GM23338 (cell line): ENCODE results near the gene IFI16. TPM values are rescaled to one million over a fixed set of nuclear protein-coding genes. Genes with fewer than 3 reads are reported as not detected.

Experiments used
- ATAC-seq: fragments of 200-7000 bp; cut with Tn5 transposase; 3 replicates; pipeline ENCODE4 v1.9.1; 2020
- DNase-seq: peaks from one replicate; pipeline ENCODE4 v3.0.0-alpha.2; 2015; ENCODE audit warnings: low spot score
- H2AFZ ChIP-seq: fragments of 200-600 bp; sonication (generic); 2 replicates; pipeline ENCODE4 v1.8.0; 2016; ENCODE audit warnings: antibody characterized with exemption, mild to moderate bottlenecking, moderate library complexity
- H3F3A ChIP-seq: fragments of 200-600 bp; sonication (generic); replicated peaks from 2 replicates; pipeline ENCODE4 v1.8.0; 2017; ENCODE audit warnings: antibody characterized with exemption, mixed run types, low read depth
- H3K27ac ChIP-seq: fragments of 200-600 bp; sonication (generic); 2 replicates; pipeline ENCODE4 v1.6.1; 2016; ENCODE audit warnings: low read depth
- H3K27me3 ChIP-seq: fragments of 200-600 bp; sonication (generic); 2 replicates; pipeline ENCODE4 v1.8.0; 2016; ENCODE audit warnings: mild to moderate bottlenecking, mixed run types, moderate library complexity; ENCODE audit not compliant: insufficient read depth
- H3K36me3 ChIP-seq: fragments of 200-600 bp; sonication (generic); 2 replicates; pipeline ENCODE4 v1.8.0; 2016; ENCODE audit warnings: mild to moderate bottlenecking; ENCODE audit not compliant: insufficient read depth
- H3K4me1 ChIP-seq: fragments of 200-600 bp; sonication (generic); 2 replicates; pipeline ENCODE4 v1.8.0; 2016; ENCODE audit warnings: mild to moderate bottlenecking, moderate library complexity; ENCODE audit not compliant: insufficient read depth
- H3K4me2 ChIP-seq: fragments of 200-600 bp; sonication (generic); 2 replicates; pipeline ENCODE4 v1.7.1; 2017; ENCODE audit warnings: mixed run types
- H3K4me3 ChIP-seq: fragments of 200-600 bp; sonication (generic); 2 replicates; pipeline ENCODE4 v1.6.1; 2016; ENCODE audit warnings: mixed run types
- H3K79me2 ChIP-seq: fragments of 200-600 bp; sonication (generic); replicated peaks from 2 replicates; pipeline ENCODE4 v1.8.0; 2017; ENCODE audit warnings: mild to moderate bottlenecking; ENCODE audit not compliant: insufficient read depth
- H3K9me2 ChIP-seq: fragments of 200-600 bp; sonication (generic); 2 replicates; pipeline ENCODE4 v1.8.0; 2017; ENCODE audit not compliant: insufficient read depth
- H4K20me1 ChIP-seq: fragments of 200-600 bp; sonication (generic); replicated peaks from 2 replicates; pipeline ENCODE4 v1.8.0; 2017; ENCODE audit warnings: mild to moderate bottlenecking; ENCODE audit not compliant: insufficient read depth
- H3K27ac Mint-ChIP-seq: 2 replicates; pipeline ENCODE4 v1.8.0; 2020; ENCODE audit warnings: inconsistent platforms, mild to moderate bottlenecking, moderate library complexity, mixed read lengths
- H3K27me3 Mint-ChIP-seq: 3 replicates; pipeline ENCODE4 v1.8.0; 2022; ENCODE audit warnings: low read depth, mild to moderate bottlenecking, moderate library complexity, mixed read lengths, inconsistent platforms; ENCODE audit not compliant: insufficient read depth, poor library complexity
- H3K36me3 Mint-ChIP-seq: 3 replicates; pipeline ENCODE4 v1.8.0; 2021; ENCODE audit warnings: low read depth, mild to moderate bottlenecking, inconsistent platforms, moderate library complexity, mixed read lengths
- H3K4me1 Mint-ChIP-seq: 3 replicates; pipeline ENCODE4 v1.8.0; 2020; ENCODE audit warnings: mild to moderate bottlenecking, inconsistent platforms, mixed read lengths
- H3K4me3 Mint-ChIP-seq: 3 replicates; pipeline ENCODE4 v1.8.0; 2021; ENCODE audit warnings: moderate library complexity, mild to moderate bottlenecking, inconsistent platforms, mixed read lengths
- H3K9me3 Mint-ChIP-seq: 3 replicates; pipeline ENCODE4 v1.8.0; 2020; ENCODE audit warnings: moderate library complexity, mild to moderate bottlenecking, inconsistent platforms, mixed read lengths
- CREB1 ChIP-seq: fragments of 250-450 bp; sonication (Bioruptor Pico); IDR thresholded peaks from 2 replicates; pipeline ENCODE4 v1.5.0; 2020; ENCODE audit warnings: low read depth, mild to moderate bottlenecking, moderate library complexity
- EZH2 ChIP-seq: fragments of 200-600 bp; sonication (generic); IDR thresholded peaks from one replicate; pipeline ENCODE4 v1.8.0; 2017; ENCODE audit warnings: antibody characterized with exemption, mild to moderate bottlenecking, low read depth; ENCODE audit not compliant: unreplicated experiment
- EZH2phosphoT487 ChIP-seq: fragments of 200-600 bp; sonication (generic); IDR thresholded peaks from one replicate; pipeline ENCODE4 v1.8.1; 2018; ENCODE audit warnings: antibody characterized with exemption; ENCODE audit not compliant: unreplicated experiment
- POLR2AphosphoS5 ChIP-seq: IDR thresholded peaks from 2 replicates; pipeline ENCODE4 v1.6.1; 2016; ENCODE audit warnings: antibody characterized with exemption, low read depth
- ZNF114 ChIP-seq: fragments of 250-450 bp; sonication (Bioruptor Pico); IDR thresholded peaks from 2 replicates; pipeline ENCODE4 v1.5.0; 2020; ENCODE audit warnings: mild to moderate bottlenecking, moderate library complexity
- polyA plus RNA-seq: library from polyadenylated mRNA; unstranded; fragments of >200 nt; fragmentation: Nextera tagmentation; extraction: Ambion mirVana; gene quantifications from 2 replicates; pipeline ENCODE4 v1.2.1, GENCODE V29; 2016
- total RNA-seq: library from RNA; depleted of rRNA; stranded (reverse); fragments of >200 nt; shearing (Covaris generic); gene quantifications from 2 replicates; pipeline ENCODE4 v1.2.3, GENCODE V29; 2014
- TF ChIP-seq, protein P1 (sequence below), 2 experiments: fragments of 200-600 bp in 1 of 2; sonication (generic) in 1 of 2; conservative IDR thresholded peaks; 2 replicates each; pipeline versions ENCODE4 v1.5.1 to v1.6.1; 2016 to 2017; ENCODE audit warnings: antibody characterized with exemption in 2 of 2, low read depth in 2 of 2, mild to moderate bottlenecking in 2 of 2, moderate library complexity in 1 of 2
- TF ChIP-seq, protein P2 (sequence below): IDR thresholded peaks from 2 replicates; pipeline ENCODE4 v1.6.1; 2016; ENCODE audit warnings: antibody characterized with exemption

Gene IFI16
- total and polyA plus RNA-seq, 2 experiments from 2014 or later: 0.31 to 2.1 TPM

DNA sequence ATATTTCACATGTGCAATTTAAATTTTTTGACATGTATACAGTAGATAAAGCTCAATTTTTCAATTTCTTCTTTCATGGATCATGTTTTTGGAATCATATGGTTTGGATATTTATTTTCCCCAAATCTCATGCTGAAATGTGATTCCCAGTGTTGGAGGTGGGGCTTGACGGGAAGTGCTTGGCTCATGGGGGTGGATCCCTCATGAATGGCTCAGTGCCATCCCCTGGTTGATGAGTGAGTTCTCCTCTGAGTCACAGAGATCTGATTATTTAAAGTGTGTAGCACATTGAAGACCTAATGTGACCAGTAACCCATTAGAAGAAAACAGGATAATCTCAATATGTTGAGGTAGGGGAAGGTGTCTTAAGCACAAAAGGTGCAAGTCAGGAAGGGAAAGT is 9.1 kb upstream of the IFI16 start:
- Histone ChIP-seq H3K4me1 (peaks cover 27% of the 10 kb centered on the region), H3K9me2 (no peaks in the 10 kb centered on the region), H3K4me2 (peak overlapping the region; percentile 75), H3K36me3 (no peaks in the 10 kb centered on the region), H3K27me3 (peaks cover 25% of the 10 kb centered on the region), H3F3A (0 out of 2 replicates have a peak, but pooled peaks cover 3% of the 10 kb centered on the region), H3K4me3 (peak overlapping the region; percentile 50), H4K20me1 (no peaks in the 10 kb centered on the region), H3K27ac (no peak overlapping the region), H2AFZ (no peak overlapping the region), H3K79me2 (no peaks in the 10 kb centered on the region)
- Mint-ChIP-seq H3K9me3 (no peaks in the 10 kb centered on the region), H3K4me3 (peak overlapping the region; percentile 74), H3K4me1 (peaks cover 26% of the 10 kb centered on the region), H3K27ac (no peak overlapping the region), H3K27me3 (peaks cover 26% of the 10 kb centered on the region), H3K36me3 (no peaks in the 10 kb centered on the region)
- DNase-seq: peak; percentile 54
- peak; percentile 54 for ATAC-seq
- TF ChIP-seq EZH2 (no peak), EZH2phosphoT487 (no peak), POLR2AphosphoS5 (no peak), ZNF114 (CRISPR knock-in tag) (no peak), CREB1 (CRISPR knock-in tag) (no peak)
- TF ChIP-seq, protein P1, sequence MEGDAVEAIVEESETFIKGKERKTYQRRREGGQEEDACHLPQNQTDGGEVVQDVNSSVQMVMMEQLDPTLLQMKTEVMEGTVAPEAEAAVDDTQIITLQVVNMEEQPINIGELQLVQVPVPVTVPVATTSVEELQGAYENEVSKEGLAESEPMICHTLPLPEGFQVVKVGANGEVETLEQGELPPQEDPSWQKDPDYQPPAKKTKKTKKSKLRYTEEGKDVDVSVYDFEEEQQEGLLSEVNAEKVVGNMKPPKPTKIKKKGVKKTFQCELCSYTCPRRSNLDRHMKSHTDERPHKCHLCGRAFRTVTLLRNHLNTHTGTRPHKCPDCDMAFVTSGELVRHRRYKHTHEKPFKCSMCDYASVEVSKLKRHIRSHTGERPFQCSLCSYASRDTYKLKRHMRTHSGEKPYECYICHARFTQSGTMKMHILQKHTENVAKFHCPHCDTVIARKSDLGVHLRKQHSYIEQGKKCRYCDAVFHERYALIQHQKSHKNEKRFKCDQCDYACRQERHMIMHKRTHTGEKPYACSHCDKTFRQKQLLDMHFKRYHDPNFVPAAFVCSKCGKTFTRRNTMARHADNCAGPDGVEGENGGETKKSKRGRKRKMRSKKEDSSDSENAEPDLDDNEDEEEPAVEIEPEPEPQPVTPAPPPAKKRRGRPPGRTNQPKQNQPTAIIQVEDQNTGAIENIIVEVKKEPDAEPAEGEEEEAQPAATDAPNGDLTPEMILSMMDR (conservative IDR thresholded peaks at IDR 0.05; ENCODE audit: low read depth in 2 of 2): no peak
- TF ChIP-seq, protein P2, sequence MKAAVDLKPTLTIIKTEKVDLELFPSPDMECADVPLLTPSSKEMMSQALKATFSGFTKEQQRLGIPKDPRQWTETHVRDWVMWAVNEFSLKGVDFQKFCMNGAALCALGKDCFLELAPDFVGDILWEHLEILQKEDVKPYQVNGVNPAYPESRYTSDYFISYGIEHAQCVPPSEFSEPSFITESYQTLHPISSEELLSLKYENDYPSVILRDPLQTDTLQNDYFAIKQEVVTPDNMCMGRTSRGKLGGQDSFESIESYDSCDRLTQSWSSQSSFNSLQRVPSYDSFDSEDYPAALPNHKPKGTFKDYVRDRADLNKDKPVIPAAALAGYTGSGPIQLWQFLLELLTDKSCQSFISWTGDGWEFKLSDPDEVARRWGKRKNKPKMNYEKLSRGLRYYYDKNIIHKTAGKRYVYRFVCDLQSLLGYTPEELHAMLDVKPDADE: no peak

DNA sequence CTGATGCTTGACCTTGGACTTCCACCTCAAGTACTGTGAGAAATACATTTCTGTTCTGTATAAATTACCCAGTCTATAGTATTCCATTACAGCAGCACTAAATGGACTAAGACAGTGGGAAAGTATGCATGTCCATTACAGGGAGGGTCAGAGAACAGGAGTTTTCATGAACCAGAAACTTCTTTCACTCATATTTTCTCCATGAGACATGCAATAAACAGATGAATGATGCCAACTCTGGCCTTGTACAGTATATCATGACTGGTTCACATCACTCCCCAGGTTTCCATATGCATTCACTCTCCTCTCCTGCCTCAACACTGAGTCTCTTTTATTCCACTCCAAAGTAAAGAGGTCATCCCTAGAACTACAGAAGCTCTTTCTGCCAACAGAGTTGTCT is 4.5 kb upstream of the IFI16 start:
- peak overlapping the region; percentile 68; the same call in 2 of the 3 replicates for H3K4me3 Mint-ChIP-seq
- no peak for TF ChIP-seq EZH2
- H3K27ac Mint-ChIP-seq: no peak overlapping the region

More for the DNA sequence above, 4.5 kb upstream of the IFI16 start:
- peak overlapping the region; percentile 75 for H3K4me2 ChIP-seq
- H3K9me2 ChIP-seq: no peaks in the 10 kb centered on the region
- no peak for ATAC-seq
- H3K9me3 Mint-ChIP-seq: no peaks in the 10 kb centered on the region
- peaks cover 46% of the 10 kb centered on the region for H3K4me1 Mint-ChIP-seq
- H3K36me3 Mint-ChIP-seq: no peaks in the 10 kb centered on the region
- DNase-seq: no peak
- H3K4me1 ChIP-seq: peaks cover 39% of the 10 kb centered on the region
- H4K20me1 ChIP-seq: no peaks in the 10 kb centered on the region; the same call in 1 of the 2 replicates
- peaks cover 56% of the 10 kb centered on the region for H3K27me3 ChIP-seq
- H3K27ac ChIP-seq: no peak overlapping the region
- H3K79me2 ChIP-seq: no peaks in the 10 kb centered on the region
- H3K4me3 ChIP-seq: peak overlapping the region; percentile 47
- peaks cover 28% of the 10 kb centered on the region for H3K27me3 Mint-ChIP-seq
- no peaks in the 10 kb centered on the region for H3K36me3 ChIP-seq
- 0 out of 2 replicates have a peak, but pooled peaks cover 3% of the 10 kb centered on the region for H3F3A ChIP-seq
- peak overlapping the region; percentile 0; the same call in 1 of the 2 replicates for H2AFZ ChIP-seq
